ENCODE results near the gene ADCY2.

- no peak for TF ChIP-seq CTCF (conservative IDR thresholded peaks at IDR 0.05; ENCODE audit: low read depth in 2 of 2)
- TF ChIP-seq CREB1 (CRISPR knock-in tag; IDR thresholded peaks at IDR 0.05; ENCODE audit: low read depth) = no peak
- no peak for TF ChIP-seq EZH2 (IDR thresholded peaks at IDR 0.05; ENCODE audit: low read depth, unreplicated experiment)
- no peak for TF ChIP-seq JUNB (IDR thresholded peaks at IDR 0.05; ENCODE audit: unreplicated experiment)
- TF ChIP-seq REST (IDR thresholded peaks at IDR 0.05; ENCODE audit: unreplicated experiment) = no peak
- TF ChIP-seq POLR2AphosphoS5 (IDR thresholded peaks at IDR 0.05; ENCODE audit: low read depth) = no peak
- no peak for TF ChIP-seq EZH2phosphoT487 (IDR thresholded peaks at IDR 0.05; ENCODE audit: unreplicated experiment)
- no peak for TF ChIP-seq ETS1 (IDR thresholded peaks at IDR 0.05)
- no peak for TF ChIP-seq ZNF114 (CRISPR knock-in tag; IDR thresholded peaks at IDR 0.05)
Measured at GRCh38 chr5:7747728-7748127, 351.8 kb downstream of the ADCY2 start.

Measured in GM23338 (cell line).